Measurements from ENCODE around the gene PRELID3B.

DNA sequence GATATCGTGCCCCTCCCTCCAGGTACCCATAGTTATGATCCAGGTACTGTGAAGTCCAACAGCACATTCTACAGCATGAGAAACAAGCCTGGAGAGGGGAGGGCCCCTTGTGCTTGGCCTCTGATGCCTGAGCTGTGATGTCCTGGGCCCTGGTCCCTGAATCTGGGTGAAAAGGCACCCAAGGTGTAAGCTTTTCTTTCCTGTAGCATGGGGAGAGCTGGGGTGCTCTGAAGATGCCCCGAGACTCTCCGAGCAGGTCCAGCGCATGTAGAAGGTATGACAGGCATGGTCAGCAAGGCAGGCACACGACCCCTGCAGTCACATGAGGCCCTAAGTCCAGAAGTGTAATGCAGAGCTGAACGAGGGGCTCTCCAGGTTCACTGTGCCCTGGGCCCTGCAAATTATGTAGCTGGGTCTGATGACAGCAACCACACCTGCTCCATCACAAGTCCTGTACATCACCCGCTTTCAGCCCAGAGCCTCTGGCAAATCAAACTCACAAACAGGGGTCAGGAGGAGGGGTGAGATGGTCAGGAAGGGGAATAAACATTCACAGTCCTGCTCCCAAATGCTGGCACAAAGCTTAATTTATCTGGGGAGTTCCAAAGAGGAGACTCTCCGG, 33.8 kb downstream of the PRELID3B start:
- TF ChIP-seq, protein P1, sequence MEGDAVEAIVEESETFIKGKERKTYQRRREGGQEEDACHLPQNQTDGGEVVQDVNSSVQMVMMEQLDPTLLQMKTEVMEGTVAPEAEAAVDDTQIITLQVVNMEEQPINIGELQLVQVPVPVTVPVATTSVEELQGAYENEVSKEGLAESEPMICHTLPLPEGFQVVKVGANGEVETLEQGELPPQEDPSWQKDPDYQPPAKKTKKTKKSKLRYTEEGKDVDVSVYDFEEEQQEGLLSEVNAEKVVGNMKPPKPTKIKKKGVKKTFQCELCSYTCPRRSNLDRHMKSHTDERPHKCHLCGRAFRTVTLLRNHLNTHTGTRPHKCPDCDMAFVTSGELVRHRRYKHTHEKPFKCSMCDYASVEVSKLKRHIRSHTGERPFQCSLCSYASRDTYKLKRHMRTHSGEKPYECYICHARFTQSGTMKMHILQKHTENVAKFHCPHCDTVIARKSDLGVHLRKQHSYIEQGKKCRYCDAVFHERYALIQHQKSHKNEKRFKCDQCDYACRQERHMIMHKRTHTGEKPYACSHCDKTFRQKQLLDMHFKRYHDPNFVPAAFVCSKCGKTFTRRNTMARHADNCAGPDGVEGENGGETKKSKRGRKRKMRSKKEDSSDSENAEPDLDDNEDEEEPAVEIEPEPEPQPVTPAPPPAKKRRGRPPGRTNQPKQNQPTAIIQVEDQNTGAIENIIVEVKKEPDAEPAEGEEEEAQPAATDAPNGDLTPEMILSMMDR (IDR thresholded peaks at IDR 0.05) = no peak
- TF ChIP-seq POLR2A (IDR thresholded peaks at IDR 0.05) = no peak
